ENCODE results near the gene CCR2.

Gene CCR2

GRCh38 chr3:46348823-46349482, 5.0 kb upstream of the CCR2 start:
- H3K4me1 ChIP-seq (ENCODE audit: control insufficient read depth, insufficient read depth, low read length), result no peaks in the 10 kb centered on the region
- no peak overlapping the region for H3K4me3 ChIP-seq (ENCODE audit: low read depth, low read length)
- H3K27ac ChIP-seq (ENCODE audit: extremely low read depth, low read depth, low read length), result no peak overlapping the region
- no peaks in the 10 kb centered on the region for H3K36me3 ChIP-seq (ENCODE audit: control insufficient read depth in 2 of 2, insufficient read depth in 1 of 2, low read length in 2 of 2)
- POLR2A ChIA-PET, result no interaction called here
- TF ChIP-seq ZNF677 (tag by site-specific recombination; IDR thresholded peaks at IDR 0.05), result no peak
- no peak for TF ChIP-seq ZNF629 (tag by site-specific recombination; IDR thresholded peaks at IDR 0.05)
- no peaks in the 10 kb centered on the region for H3K9me3 ChIP-seq (ENCODE audit: control insufficient read depth, insufficient read depth, low read depth, low read length)
- CTCF ChIA-PET, result no interaction called here

- no peaks in the 10 kb centered on the region for H3K4me1 ChIP-seq (ENCODE audit: control insufficient read depth, insufficient read depth, low read length)
- no peaks in the 10 kb centered on the region for H3K36me3 ChIP-seq (ENCODE audit: control insufficient read depth in 2 of 2, insufficient read depth in 1 of 2, low read length in 2 of 2)
- CTCF ChIA-PET, result interaction anchor here (0.6 to 0.7 kb wide), 2 partner anchors 28 to 411 kb away, joined by 3 read pairs; no protein-coding TSS in a partner anchor
- H3K27ac ChIP-seq (ENCODE audit: extremely low read depth, low read depth, low read length), result no peak overlapping the region
- no peaks in the 10 kb centered on the region for H3K9me3 ChIP-seq (ENCODE audit: control insufficient read depth, insufficient read depth, low read depth, low read length)
- H3K4me3 ChIP-seq (ENCODE audit: low read depth, low read length), result no peak overlapping the region
- TF ChIP-seq ZNF645 (tag by site-specific recombination; IDR thresholded peaks at IDR 0.05) (no peak), KLF7 (tag by site-specific recombination; IDR thresholded peaks at IDR 0.05; ENCODE audit: borderline replicate concordance) (no peak), ZNF596 (tag by site-specific recombination; IDR thresholded peaks at IDR 0.05) (no peak), FEZF1 (tag by site-specific recombination; IDR thresholded peaks at IDR 0.05) (no peak), ZNF785 (tag by site-specific recombination; IDR thresholded peaks at IDR 0.05) (no peak), ZNF654 (tag by site-specific recombination; IDR thresholded peaks at IDR 0.05; ENCODE audit: low read depth) (no peak), ZNF292 (tag by site-specific recombination; IDR thresholded peaks at IDR 0.05; ENCODE audit: borderline replicate concordance, low read depth) (no peak)
- POLR2A ChIA-PET, result no interaction called here
Measured at GRCh38 chr3:46349484-46350261, 4.2 kb upstream of the CCR2 start.

DNA sequence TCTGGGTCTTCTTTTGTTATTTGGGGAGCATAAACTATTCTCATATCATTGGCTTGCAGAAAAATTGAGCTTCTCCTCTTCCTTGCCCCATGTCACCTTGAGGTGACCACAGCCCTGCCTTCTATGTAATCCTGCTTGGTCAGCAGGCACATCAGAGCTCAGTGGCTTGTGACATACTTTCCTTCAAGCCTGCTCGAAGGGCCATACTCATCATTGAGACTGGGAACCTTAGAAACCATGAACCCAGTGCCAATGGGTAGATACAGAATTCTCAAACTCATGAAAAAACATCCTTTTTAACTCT, 3.7 kb upstream of the CCR2 start:
- Histone ChIP-seq H3K4me1 (ENCODE audit: control insufficient read depth, insufficient read depth, low read length) (no peaks in the 10 kb centered on the region), H3K4me3 (ENCODE audit: low read depth, low read length) (no peak overlapping the region), H3K27ac (ENCODE audit: extremely low read depth, low read depth, low read length) (no peak overlapping the region), H3K36me3 (ENCODE audit: control insufficient read depth in 2 of 2, insufficient read depth in 1 of 2, low read length in 2 of 2) (no peaks in the 10 kb centered on the region), H3K9me3 (ENCODE audit: control insufficient read depth, insufficient read depth, low read depth, low read length) (no peaks in the 10 kb centered on the region)
- ChIA-PET POLR2A (no interaction called here), CTCF (interaction anchor here (0.6 to 0.7 kb wide), 2 partner anchors 27 to 412 kb away, joined by 3 read pairs; no protein-coding TSS in a partner anchor)
- no peak for TF ChIP-seq GLIS2 (tag by site-specific recombination; IDR thresholded peaks at IDR 0.05)
- no peak for TF ChIP-seq MEIS1 (CRISPR knock-in tag; IDR thresholded peaks at IDR 0.05; ENCODE audit: borderline replicate concordance)
- TF ChIP-seq ZNF155 (tag by site-specific recombination; IDR thresholded peaks at IDR 0.05), result no peak
- TF ChIP-seq OVOL3 (tag by site-specific recombination; IDR thresholded peaks at IDR 0.05), result no peak
- no peak for TF ChIP-seq ZNF175 (tag by site-specific recombination; IDR thresholded peaks at IDR 0.05)
- no peak for TF ChIP-seq ZNF37A (tag by site-specific recombination; IDR thresholded peaks at IDR 0.05)
- no peak for TF ChIP-seq SCRT2 (tag by site-specific recombination; IDR thresholded peaks at IDR 0.05)
- TF ChIP-seq KLF10 (tag by site-specific recombination; IDR thresholded peaks at IDR 0.05), result no peak
- no peak for TF ChIP-seq ZNF664 (tag by site-specific recombination; IDR thresholded peaks at IDR 0.05)
- no peak for TF ChIP-seq ZNF645 (tag by site-specific recombination; IDR thresholded peaks at IDR 0.05)
- TF ChIP-seq BCL11A (tag by site-specific recombination; IDR thresholded peaks at IDR 0.05; ENCODE audit: low read depth), result no peak
- no peak for TF ChIP-seq ZBTB11 (tag by site-specific recombination; conservative IDR thresholded peaks at IDR 0.05; ENCODE audit: low read depth)
- TF ChIP-seq, protein P1, sequence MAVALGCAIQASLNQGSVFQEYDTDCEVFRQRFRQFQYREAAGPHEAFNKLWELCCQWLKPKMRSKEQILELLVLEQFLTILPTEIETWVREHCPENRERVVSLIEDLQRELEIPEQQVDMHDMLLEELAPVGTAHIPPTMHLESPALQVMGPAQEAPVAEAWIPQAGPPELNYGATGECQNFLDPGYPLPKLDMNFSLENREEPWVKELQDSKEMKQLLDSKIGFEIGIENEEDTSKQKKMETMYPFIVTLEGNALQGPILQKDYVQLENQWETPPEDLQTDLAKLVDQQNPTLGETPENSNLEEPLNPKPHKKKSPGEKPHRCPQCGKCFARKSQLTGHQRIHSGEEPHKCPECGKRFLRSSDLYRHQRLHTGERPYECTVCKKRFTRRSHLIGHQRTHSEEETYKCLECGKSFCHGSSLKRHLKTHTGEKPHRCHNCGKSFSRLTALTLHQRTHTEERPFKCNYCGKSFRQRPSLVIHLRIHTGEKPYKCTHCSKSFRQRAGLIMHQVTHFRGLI (tag by site-specific recombination; IDR thresholded peaks at IDR 0.05), result no peak
- no peak for TF ChIP-seq ZNF600 (tag by site-specific recombination; IDR thresholded peaks at IDR 0.05)
- no peak for TF ChIP-seq ZNF169 (tag by site-specific recombination; IDR thresholded peaks at IDR 0.05)

Data from HEK293 (cell line).